GM10847 (cell line): ENCODE results near the gene CXorf51A.
"Not testable (repeated sequence)": the region's sequence is repeated elsewhere in the genome, so short reads cannot be mapped to it uniquely, and the experiment has no call there.

Source experiments
- POLR2A ChIP-seq: IDR thresholded peaks from 2 replicates; pipeline ENCODE4 v1.6.1; 2011; ENCODE audit not compliant: insufficient read length; ENCODE audit errors: extremely low read depth

The CXorf51A gene

GRCh38 chrX:146814644-146815043, at the start of gene CXorf51A:
CXorf51A (minus strand) TSS chrX:146814744; CDS start chrX:146814723, 21 bp downstream.
- TF ChIP-seq POLR2A: not testable (repeated sequence)

GRCh38 chrX:146863566-146863965, 49.0 kb upstream of the CXorf51A start:
- no peak for TF ChIP-seq POLR2A

GRCh38 chrX:146854281-146854680, 39.7 kb upstream of the CXorf51A start:
- TF ChIP-seq POLR2A: no peak

- TF ChIP-seq POLR2A: no peak
Observed at GRCh38 chrX:146831994-146832393, 17.4 kb upstream of the CXorf51A start.

- TF ChIP-seq POLR2A: not testable (repeated sequence)
Observed at GRCh38 chrX:146809471-146809870, 5.1 kb downstream of the CXorf51A start, which contains the start of gene CXorf51B. CXorf51B (plus strand) TSS chrX:146809771; CDS start chrX:146809792, 21 bp downstream.
